ENCODE measurements around the gene KCNA2.

The KCNA2 gene

DNA sequence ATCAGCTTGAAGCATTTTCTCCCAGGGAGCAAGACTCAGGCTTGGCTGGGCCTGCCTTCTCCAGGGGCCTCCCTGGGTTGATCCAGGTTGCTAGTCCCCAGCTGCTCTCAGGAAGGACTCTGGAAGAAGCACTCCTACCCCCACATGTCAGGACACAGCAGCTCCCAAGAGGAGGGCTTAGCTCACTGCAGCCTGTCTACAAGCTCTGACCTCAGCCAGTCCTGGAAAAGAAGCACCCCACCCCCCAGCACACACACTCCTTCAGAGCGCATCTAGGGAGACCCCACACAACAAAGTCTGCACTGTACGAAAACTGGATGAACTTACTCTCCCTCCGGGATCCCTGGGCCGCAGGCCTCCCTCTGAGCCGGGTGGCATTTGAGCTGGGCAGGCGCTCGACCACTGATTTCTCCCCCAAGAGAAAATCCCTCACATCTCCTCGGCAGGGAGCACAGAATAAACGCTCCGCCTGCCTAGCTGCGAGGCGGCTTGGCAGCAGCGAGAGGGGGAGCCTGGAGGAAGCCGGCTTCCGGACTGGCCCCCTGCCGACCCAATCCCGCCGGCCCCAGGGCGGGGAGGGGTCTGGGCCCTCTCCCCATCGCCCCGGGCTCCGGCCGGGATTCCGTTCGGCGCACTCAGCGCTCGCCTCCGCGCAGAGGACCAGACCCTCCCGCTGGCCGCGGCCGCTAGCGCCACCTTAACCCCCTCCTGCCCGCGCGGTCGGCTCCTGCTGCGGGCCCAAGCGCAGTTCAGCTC lies at the start of gene KCNA2:
TSS of gene KCNA2 (minus strand) at position 458 of the 756 bp plus-strand sequence. CDS start 1,576 bp downstream, outside the sequence.
- DNase-seq (ENCODE audit: low read depth): no peak

DNA sequence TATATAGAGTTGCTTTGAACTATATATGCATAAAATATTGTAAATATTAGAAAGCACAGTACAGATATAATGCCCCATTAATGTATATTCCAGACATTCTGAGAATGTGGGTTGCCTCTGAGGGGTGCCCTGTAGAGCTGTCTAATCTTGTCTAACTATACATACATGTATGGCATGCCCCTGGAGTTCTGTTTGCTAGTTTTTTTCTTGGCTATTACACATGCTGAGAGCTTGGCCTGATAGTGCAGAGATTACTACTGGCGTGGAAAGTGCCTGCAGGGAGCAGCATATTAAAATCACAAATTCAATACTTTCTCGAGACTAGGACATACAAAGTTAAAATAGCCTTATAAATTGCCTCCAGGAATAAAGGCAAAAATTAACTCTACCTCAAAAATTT lies 44.5 kb upstream of the KCNA2 start:
- no peak for DNase-seq (ENCODE audit: low read depth)

GRCh38 chr1:110648417-110648816 lies 42.3 kb upstream of the KCNA2 start:
- no peak for DNase-seq (ENCODE audit: low read depth)

- no peak for DNase-seq (ENCODE audit: low read depth)
Observed at GRCh38 chr1:110647254-110647891, 41.2 kb upstream of the KCNA2 start.

GRCh38 chr1:110645821-110646735 lies 39.9 kb upstream of the KCNA2 start:
- DNase-seq (ENCODE audit: low read depth): no peak

- DNase-seq (ENCODE audit: low read depth): no peak
Observed at GRCh38 chr1:110645211-110645610, 39.1 kb upstream of the KCNA2 start.

DNA sequence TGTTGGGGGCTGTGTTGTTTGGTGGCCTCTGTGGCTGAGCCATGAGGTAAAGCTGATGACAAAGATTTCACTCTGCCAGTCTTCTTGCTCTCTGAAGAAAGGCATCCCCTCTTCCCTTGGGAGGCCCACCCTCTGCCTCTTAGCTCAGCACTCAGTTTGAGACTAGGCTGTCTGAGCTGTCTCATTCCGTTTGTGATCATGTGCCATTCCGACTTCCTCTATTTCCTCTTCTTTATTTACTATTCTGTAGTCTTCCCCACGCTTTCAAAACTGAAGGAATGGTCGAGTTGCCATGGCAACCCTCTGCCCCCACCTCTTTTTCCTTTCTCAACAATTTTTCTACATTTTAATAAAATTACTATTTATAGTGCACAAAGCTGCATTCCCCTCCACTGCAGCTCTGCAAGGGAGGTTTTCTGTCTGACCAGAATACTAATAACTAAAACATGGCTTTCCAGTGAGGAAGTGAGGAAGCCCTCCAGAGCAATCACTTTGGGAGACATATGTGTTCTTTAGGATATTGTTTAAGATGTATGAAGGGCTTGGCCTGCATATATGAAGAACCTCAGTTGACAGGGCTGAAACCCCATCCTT lies 37.8 kb upstream of the KCNA2 start:
- no peak for DNase-seq (ENCODE audit: low read depth)

DNA sequence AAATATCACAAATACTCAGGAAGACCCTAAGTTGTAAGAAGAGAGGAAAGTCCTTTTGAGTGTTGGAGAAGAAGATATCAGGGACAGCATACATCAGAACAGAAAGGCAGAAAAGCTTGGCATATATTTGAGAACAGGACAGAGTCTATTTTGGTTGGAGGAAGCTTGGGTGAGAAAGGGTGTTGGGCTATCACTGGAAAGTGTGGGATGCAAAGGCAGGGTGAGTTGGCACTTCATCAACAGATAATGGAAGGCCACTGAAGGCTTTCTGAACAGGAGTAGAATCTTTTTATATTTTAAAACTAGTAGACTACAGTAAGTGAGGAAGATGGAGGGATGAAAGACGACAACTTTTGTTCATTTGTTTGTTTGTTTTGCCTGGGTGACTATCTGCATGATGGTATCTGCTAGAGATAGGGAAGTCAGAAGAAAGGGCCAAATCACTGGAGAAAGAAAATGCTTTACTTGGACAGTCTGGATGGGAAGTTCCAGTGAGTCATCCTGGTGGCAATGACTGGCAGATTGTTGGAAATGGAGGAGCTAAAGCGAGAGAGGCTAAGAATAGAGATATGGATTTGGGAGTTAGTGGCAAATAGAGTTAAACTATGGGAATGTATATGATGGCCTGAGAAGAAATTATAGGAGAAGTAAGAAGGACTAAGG lies 33.7 kb upstream of the KCNA2 start:
- DNase-seq (ENCODE audit: low read depth): no peak

DNA sequence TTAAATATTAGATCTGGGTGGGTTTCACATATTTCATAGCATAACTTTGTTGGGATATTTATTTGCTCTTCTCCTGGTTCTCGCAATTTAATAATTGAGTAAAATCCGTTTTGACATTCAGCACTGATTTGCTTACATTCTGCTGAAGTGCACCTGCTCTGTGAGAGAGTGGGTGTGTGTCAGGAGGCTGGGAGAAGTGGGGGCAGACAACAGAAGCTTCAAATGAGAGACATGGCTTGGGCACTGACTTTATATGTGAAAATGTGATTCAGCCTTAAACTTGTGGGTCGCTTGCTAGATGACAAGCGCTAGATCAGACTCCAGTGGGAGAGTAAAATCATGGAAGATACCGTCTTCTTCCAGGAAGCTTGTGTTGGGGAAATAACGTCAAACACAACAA lies 32.4 kb upstream of the KCNA2 start:
- no peak for DNase-seq (ENCODE audit: low read depth)

DNA sequence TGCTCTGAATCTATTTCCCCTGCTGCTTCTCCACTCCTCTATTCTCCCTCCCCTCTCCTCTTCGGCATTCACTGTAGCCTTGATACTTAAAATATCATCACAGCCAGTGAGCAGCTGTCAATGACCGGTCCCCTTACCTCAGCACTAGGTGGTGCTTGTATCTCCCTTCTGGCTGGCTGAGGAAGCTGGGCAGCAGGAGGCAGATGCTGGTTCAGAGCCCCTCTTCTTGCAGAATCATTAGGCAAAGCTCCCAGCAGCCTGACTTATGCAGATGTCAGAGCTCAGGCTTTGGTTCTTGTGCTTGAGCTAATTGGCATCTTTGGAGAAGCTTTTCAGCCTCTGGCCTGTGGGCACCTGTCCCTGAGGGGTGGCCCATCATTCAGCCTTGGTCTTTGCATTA lies 31.9 kb upstream of the KCNA2 start:
- DNase-seq (ENCODE audit: low read depth): no peak

GRCh38 chr1:110637475-110637874 lies 31.3 kb upstream of the KCNA2 start:
- DNase-seq (ENCODE audit: low read depth): no peak

DNA sequence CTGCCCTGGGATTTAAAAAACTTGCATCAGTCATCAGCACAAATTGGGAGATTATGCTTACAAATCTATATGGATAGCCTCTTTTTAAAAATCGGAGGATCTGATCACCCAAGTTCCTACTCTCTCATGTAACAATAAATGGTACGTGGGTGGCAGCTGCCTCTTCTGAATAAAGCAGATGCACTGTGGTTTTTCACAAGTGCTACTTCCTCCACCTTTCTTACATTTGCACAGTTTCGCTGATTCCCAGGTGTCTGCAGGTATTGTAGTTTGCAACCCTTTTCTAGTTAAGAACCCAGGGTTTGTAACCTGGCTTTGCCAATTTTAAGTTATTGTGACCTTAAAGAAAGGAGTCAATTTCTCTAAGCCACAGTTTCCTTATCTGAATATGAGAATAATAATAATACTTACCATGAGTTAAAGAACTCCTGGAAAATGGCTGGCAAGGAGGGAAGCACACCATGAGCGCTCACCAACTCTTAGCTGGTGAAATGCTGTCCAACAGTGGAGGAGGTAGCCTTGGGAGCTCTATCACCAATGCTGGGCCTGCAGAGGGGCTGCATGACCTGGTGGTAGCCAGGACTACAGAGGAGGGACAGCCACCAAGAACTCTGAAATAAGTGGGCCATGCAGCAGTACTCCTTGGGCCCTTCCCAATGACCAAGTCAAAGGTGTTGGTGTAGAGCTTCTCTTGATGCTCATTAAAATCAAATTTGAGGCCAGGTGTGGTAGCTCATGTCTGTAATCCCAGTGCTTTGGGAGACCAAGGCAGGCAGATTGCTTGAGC lies 30.2 kb upstream of the KCNA2 start:
- DNase-seq (ENCODE audit: low read depth): no peak

DNA sequence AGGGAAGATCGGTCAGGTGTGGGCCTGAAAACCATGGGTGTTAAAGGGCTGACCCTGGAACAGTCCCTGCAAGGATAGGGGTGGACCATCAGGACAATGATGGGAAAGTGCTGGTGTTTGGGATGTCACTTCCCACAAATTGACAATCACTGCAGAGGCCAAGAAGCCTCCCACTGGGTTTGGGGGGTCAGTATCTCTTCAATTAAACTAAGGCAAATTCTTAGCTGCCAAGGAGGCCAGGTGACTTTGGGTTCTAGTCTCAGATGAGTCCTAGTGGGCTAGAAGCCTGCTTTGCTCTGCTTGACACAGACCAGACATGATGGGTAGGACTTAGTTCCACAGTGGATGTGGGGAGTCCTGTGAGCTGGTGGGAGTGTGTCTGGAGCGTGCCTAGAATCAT lies 29.3 kb upstream of the KCNA2 start:
- DNase-seq (ENCODE audit: low read depth): no peak

- DNase-seq (ENCODE audit: low read depth): peak; percentile 60
Observed at GRCh38 chr1:110634455-110635311, 28.5 kb upstream of the KCNA2 start.

GRCh38 chr1:110634086-110634454 lies 27.9 kb upstream of the KCNA2 start:
- no peak for DNase-seq (ENCODE audit: low read depth)

DNA sequence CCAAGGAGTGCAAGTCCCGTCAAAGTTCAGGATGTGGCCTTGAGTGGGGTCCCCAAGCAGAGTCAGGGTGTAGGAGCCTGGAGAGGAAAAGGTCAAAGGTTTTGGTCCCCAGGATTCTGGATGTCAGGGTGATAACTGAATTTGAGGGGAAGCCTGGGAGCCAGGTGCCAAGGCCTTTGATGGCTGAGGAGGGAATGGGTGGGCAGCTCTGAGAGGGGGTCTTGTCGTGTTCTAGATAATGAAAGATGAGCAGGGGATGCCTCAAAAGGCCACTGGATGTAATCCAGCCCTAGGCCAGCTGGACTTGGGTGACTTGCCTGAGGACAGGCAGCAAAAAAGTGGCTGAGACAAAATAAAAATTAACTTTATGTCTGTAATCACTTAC lies 27.5 kb upstream of the KCNA2 start:
- DNase-seq (ENCODE audit: low read depth): no peak

DNA sequence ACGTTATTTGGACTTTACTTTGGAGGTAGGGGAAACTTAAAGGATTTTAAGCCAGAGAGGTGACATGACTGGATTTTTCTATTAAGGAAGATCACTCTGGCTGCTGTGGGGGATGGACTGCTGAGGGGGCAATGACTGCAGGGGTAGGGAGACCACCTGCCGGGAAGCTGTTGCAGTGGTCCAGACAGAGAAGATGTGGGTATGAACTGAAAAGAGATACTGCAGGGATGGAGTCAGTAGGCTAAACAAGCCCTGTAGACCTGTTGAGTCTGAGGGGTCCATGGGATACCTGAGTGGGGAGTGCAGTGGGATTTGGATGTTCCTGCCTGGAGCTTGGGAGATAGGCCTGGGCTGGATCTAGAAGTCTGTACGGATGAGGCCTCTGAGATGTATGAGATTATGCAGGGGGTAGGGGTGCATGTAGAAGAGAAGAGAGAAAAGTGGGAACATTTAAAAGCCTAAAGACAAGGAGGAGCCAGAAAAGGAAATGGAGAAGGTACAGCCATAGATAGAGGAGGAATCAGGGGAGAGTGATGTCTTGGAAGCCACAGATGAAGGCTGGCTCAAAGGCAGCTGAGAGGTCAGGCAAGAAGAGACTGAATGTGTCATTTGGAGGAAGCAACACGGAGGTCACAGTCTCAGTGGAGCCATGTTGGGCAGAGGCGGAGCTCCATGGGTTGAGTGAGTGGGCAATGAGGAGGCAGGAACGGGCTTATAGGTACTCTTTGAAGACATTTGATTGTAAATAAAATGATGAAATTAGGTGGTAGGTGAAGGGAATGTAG lies 25.9 kb upstream of the KCNA2 start:
- DNase-seq (ENCODE audit: low read depth): no peak

DNA sequence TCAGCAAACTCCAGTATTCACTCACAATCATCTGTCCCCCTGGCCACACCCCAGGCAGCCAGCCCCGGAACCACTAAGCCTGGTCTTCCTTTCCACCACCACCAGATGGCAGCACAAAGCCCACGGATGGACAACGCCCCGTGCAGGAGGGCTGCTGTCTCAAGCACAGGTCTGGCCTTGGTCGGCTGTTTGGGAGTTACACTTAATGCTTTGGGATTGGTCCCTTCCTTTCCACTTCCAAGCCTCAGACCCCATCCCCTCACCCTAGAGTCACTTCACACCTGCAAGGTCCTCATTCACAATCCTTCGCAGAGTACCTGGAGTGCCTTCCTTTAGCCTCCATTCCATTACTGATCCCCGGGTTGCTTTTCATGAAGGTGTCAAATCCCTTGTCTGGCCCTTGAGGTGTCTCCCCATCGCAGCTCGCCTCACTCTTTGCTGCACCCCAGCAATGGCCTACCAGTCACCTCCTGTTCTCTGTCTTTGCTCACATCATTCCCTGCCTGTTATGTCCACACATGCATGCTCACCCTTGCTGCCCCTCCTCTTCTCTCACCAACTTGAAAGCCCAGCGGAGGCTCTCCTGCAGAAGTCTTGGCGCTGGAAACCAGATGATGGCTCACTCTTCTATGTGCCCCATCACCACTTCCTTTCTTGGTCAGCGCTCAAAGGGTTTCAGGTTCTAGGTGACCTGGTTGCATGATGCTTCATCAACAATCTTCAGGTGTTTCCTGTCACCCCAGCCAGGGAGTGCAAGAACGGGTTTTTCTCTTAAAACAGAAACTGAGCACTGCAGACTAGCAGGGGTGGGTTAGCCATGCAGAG lies 24.9 kb upstream of the KCNA2 start:
- peak; percentile 76 for DNase-seq (ENCODE audit: low read depth)

All from T-helper 22 cell (primary cell).